HepG2 (cell line): ENCODE data around the gene PRPF4. TPM values are rescaled to one million over a fixed set of nuclear protein-coding genes. Genes with fewer than 3 reads are reported as not detected.

ENCODE experiments used
- ARID2 ChIP-seq: sonication (generic); formaldehyde crosslinking; IDR thresholded peaks from 2 replicates; pipeline ENCODE4 v1.8.1; 2022; ENCODE audit warnings: mild to moderate bottlenecking, missing genetic modification reagents, borderline replicate concordance
- CBX1 ChIP-seq: IDR thresholded peaks from one replicate; pipeline ENCODE4 v1.6.1; 2016; ENCODE audit warnings: antibody characterized with exemption, low read depth
- FOXJ3 ChIP-seq: sonication (generic); formaldehyde crosslinking; IDR thresholded peaks from 2 replicates; pipeline ENCODE4 v1.4.0; 2020; ENCODE audit warnings: missing genetic modification reagents, mild to moderate bottlenecking, borderline replicate concordance
- KLF6 ChIP-seq: IDR thresholded peaks from 2 replicates; pipeline ENCODE4 v1.8.0; 2016; ENCODE audit warnings: missing biosample characterization, missing genetic modification reagents
- MZF1 ChIP-seq: sonication (generic); formaldehyde crosslinking; IDR thresholded peaks from 2 replicates; pipeline ENCODE4 v1.8.1; 2023; ENCODE audit warnings: mild to moderate bottlenecking, missing genetic modification reagents, borderline replicate concordance
- NCOA1 ChIP-seq: sonication (generic); formaldehyde crosslinking; IDR thresholded peaks from 2 replicates; pipeline ENCODE4 v1.9.0; 2021; ENCODE audit warnings: missing genetic modification reagents
- SRSF4 ChIP-seq: fragments of 200-400 bp; formaldehyde crosslinking; IDR thresholded peaks from one replicate; pipeline ENCODE4 v1.6.1; 2018; ENCODE audit warnings: mild to moderate bottlenecking, low read depth, low read length, moderate library complexity; ENCODE audit not compliant: poor library complexity, severe bottlenecking
- U2AF2 ChIP-seq: fragments of 200-400 bp; formaldehyde crosslinking; IDR thresholded peaks from 2 replicates; pipeline ENCODE4 v1.6.1; 2017; ENCODE audit warnings: low read depth, mild to moderate bottlenecking, low read length
- ZMYM2 ChIP-seq: sonication (generic); formaldehyde crosslinking; IDR thresholded peaks from 2 replicates; pipeline ENCODE4 v1.8.0; 2022; ENCODE audit warnings: mild to moderate bottlenecking, missing genetic modification reagents
- ZNF124 ChIP-seq: sonication (generic); formaldehyde crosslinking; IDR thresholded peaks from 2 replicates; pipeline ENCODE4 v1.4.0; 2020; ENCODE audit warnings: missing genetic modification reagents
- ZNF143 ChIP-seq: sonication (generic); formaldehyde crosslinking; IDR thresholded peaks from 2 replicates; pipeline ENCODE4 v1.4.0; 2020; ENCODE audit warnings: missing genetic modification reagents
- ZNF263 ChIP-seq: sonication (generic); formaldehyde crosslinking; IDR thresholded peaks from 2 replicates; pipeline ENCODE4 v1.4.0; 2020; ENCODE audit warnings: missing genetic modification reagents
- ZNF3 ChIP-seq: IDR thresholded peaks from 2 replicates; pipeline ENCODE4 v1.7.0; 2017; ENCODE audit warnings: inconsistent platforms
- ZNF337 ChIP-seq: sonication (generic); formaldehyde crosslinking; IDR thresholded peaks from 2 replicates; pipeline ENCODE4 v1.5.1; 2020; ENCODE audit warnings: missing genetic modification reagents, low read depth, mild to moderate bottlenecking, borderline replicate concordance
- ZNF772 ChIP-seq: sonication (generic); formaldehyde crosslinking; IDR thresholded peaks from 2 replicates; pipeline ENCODE4 v1.5.0; 2020; ENCODE audit warnings: mild to moderate bottlenecking, missing genetic modification reagents
- polyA plus RNA-seq, 8 experiments: library from polyadenylated mRNA; depleted of rRNA in 3 of 8; stranded (reverse) in 7 of 8; unstranded in 1 of 8; fragments of >200 nt; fragmentation: Illumina TruSeq in 4 of 8; extraction: Trizol in 4 of 8; gene quantifications; 2 replicates each; pipeline versions ENCODE4 v1.2.1 to v1.2.3, GENCODE V29; 2011 to 2016; ENCODE audit warnings: low read depth in 4 of 8, missing spikeins in 1 of 8, mixed read lengths in 1 of 8; ENCODE audit not compliant: insufficient read depth in 1 of 8
- total RNA-seq, 5 experiments: library from RNA; depleted of rRNA; stranded (reverse); fragments of >200 nt; fragmentation: Illumina TruSeq; extraction: Trizol; gene quantifications; 2 replicates each; pipeline ENCODE4 v1.2.3, GENCODE V29; 2016; ENCODE audit warnings: low read depth in 1 of 5
- TF ChIP-seq, protein P1 (sequence below): sonication (generic); formaldehyde crosslinking; IDR thresholded peaks from 2 replicates; pipeline ENCODE4 v1.4.0; 2020; ENCODE audit warnings: missing genetic modification reagents, borderline replicate concordance
- TF ChIP-seq, protein P2 (sequence below): conservative IDR thresholded peaks from 2 replicates; pipeline ENCODE4 v1.6.1; 2018; ENCODE audit warnings: missing genetic modification reagents
- TF ChIP-seq, protein P3 (sequence below): IDR thresholded peaks from 2 replicates; pipeline ENCODE4 v1.4.0; 2020; ENCODE audit warnings: mild to moderate bottlenecking, missing genetic modification reagents
- TF ChIP-seq, protein P4 (sequence below): sonication (generic); formaldehyde crosslinking; IDR thresholded peaks from 2 replicates; pipeline ENCODE4 v1.5.0; 2020; ENCODE audit warnings: mild to moderate bottlenecking, missing genetic modification reagents

The PRPF4 gene
- total and polyA plus RNA-seq, 2 of the 13 experiments (the other 11 are each of a cell fraction or from before 2014, with no cell fraction given), result 10.3 to 49.0 TPM

DNA sequence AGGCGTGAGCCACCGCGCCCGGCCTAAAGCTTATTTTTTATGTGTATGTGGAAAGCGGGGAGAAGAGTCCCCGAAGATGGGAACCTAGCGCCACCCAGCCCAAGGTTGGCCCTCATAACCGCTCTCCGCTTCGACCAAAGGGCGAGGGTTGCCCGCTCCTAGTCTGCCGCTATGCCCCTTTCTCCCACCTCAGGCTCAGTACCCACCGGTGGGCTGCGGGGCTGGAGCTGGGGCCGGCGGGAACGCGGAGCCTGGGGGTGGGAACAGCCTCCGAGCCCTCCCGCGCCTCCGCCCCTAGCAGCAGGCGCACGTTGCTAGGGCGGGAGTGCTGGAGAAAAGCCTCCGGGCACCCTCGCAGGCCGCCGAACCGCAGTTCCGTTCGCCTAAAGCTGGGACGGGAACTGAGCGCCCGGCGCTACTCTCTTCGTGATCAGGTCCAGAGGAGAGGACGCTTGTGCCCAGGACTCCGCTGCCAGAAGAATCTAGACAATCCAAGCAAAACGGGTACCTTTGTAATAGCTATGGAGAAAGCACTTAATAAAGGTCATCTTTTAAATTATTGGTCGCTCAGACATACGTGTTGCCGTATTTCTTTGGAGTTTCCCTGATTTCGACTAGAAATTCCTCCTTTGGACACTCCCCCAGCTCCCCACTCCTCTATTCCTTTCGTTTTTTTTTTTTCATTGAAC, 64.7 kb downstream of the PRPF4 start, which contains the start of gene WDR31 (continued):
- TF ChIP-seq, protein P1, sequence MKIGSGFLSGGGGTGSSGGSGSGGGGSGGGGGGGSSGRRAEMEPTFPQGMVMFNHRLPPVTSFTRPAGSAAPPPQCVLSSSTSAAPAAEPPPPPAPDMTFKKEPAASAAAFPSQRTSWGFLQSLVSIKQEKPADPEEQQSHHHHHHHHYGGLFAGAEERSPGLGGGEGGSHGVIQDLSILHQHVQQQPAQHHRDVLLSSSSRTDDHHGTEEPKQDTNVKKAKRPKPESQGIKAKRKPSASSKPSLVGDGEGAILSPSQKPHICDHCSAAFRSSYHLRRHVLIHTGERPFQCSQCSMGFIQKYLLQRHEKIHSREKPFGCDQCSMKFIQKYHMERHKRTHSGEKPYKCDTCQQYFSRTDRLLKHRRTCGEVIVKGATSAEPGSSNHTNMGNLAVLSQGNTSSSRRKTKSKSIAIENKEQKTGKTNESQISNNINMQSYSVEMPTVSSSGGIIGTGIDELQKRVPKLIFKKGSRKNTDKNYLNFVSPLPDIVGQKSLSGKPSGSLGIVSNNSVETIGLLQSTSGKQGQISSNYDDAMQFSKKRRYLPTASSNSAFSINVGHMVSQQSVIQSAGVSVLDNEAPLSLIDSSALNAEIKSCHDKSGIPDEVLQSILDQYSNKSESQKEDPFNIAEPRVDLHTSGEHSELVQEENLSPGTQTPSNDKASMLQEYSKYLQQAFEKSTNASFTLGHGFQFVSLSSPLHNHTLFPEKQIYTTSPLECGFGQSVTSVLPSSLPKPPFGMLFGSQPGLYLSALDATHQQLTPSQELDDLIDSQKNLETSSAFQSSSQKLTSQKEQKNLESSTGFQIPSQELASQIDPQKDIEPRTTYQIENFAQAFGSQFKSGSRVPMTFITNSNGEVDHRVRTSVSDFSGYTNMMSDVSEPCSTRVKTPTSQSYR (CRISPR knock-in tag), result no peak
- TF ChIP-seq U2AF2 (no peak), ARID2 (peak; percentile 74; the same call in 1 of the 2 replicates), ZNF337 (CRISPR knock-in tag) (0 out of 2 replicates have a peak, but pooled peaks have one; percentile 59), ZNF3 (CRISPR knock-in tag) (no peak), CBX1 (peak; percentile 78), ZNF263 (CRISPR knock-in tag) (peak; percentile 35; the same call in 1 of the 2 replicates), NCOA1 (CRISPR knock-in tag) (0 out of 2 replicates have a peak, but pooled peaks have one; percentile 25), ZNF124 (CRISPR knock-in tag) (peak; percentile 83), ZNF143 (CRISPR knock-in tag) (peak; percentile 75), ZMYM2 (peak; percentile 64; the same call in 1 of the 2 replicates), KLF6 (CRISPR knock-in tag) (peak; percentile 87), FOXJ3 (CRISPR knock-in tag) (peak; percentile 26; the same call in 1 of the 2 replicates), MZF1 (0 out of 2 replicates have a peak, but pooled peaks have one; percentile 48), SRSF4 (no peak), ZNF772 (CRISPR knock-in tag) (peak; percentile 98)
- TF ChIP-seq, protein P2, sequence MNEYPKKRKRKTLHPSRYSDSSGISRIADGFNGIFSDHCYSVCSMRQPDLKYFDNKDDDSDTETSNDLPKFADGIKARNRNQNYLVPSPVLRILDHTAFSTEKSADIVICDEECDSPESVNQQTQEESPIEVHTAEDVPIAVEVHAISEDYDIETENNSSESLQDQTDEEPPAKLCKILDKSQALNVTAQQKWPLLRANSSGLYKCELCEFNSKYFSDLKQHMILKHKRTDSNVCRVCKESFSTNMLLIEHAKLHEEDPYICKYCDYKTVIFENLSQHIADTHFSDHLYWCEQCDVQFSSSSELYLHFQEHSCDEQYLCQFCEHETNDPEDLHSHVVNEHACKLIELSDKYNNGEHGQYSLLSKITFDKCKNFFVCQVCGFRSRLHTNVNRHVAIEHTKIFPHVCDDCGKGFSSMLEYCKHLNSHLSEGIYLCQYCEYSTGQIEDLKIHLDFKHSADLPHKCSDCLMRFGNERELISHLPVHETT, result peak; percentile 76; the same call in 1 of the 2 replicates
- TF ChIP-seq, protein P3, sequence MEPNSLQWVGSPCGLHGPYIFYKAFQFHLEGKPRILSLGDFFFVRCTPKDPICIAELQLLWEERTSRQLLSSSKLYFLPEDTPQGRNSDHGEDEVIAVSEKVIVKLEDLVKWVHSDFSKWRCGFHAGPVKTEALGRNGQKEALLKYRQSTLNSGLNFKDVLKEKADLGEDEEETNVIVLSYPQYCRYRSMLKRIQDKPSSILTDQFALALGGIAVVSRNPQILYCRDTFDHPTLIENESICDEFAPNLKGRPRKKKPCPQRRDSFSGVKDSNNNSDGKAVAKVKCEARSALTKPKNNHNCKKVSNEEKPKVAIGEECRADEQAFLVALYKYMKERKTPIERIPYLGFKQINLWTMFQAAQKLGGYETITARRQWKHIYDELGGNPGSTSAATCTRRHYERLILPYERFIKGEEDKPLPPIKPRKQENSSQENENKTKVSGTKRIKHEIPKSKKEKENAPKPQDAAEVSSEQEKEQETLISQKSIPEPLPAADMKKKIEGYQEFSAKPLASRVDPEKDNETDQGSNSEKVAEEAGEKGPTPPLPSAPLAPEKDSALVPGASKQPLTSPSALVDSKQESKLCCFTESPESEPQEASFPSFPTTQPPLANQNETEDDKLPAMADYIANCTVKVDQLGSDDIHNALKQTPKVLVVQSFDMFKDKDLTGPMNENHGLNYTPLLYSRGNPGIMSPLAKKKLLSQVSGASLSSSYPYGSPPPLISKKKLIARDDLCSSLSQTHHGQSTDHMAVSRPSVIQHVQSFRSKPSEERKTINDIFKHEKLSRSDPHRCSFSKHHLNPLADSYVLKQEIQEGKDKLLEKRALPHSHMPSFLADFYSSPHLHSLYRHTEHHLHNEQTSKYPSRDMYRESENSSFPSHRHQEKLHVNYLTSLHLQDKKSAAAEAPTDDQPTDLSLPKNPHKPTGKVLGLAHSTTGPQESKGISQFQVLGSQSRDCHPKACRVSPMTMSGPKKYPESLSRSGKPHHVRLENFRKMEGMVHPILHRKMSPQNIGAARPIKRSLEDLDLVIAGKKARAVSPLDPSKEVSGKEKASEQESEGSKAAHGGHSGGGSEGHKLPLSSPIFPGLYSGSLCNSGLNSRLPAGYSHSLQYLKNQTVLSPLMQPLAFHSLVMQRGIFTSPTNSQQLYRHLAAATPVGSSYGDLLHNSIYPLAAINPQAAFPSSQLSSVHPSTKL, result peak; percentile 73
- TF ChIP-seq, protein P4, sequence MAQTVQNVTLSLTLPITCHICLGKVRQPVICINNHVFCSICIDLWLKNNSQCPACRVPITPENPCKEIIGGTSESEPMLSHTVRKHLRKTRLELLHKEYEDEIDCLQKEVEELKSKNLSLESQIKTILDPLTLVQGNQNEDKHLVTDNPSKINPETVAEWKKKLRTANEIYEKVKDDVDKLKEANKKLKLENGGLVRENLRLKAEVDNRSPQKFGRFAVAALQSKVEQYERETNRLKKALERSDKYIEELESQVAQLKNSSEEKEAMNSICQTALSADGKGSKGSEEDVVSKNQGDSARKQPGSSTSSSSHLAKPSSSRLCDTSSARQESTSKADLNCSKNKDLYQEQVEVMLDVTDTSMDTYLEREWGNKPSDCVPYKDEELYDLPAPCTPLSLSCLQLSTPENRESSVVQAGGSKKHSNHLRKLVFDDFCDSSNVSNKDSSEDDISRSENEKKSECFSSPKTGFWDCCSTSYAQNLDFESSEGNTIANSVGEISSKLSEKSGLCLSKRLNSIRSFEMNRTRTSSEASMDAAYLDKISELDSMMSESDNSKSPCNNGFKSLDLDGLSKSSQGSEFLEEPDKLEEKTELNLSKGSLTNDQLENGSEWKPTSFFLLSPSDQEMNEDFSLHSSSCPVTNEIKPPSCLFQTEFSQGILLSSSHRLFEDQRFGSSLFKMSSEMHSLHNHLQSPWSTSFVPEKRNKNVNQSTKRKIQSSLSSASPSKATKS (CRISPR knock-in tag), result no peak
